ENCODE results near the gene BCAT1.
"Not testable (repeated sequence)": the region's sequence is repeated elsewhere in the genome, so short reads cannot be mapped to it uniquely, and the experiment has no call there.

DNA sequence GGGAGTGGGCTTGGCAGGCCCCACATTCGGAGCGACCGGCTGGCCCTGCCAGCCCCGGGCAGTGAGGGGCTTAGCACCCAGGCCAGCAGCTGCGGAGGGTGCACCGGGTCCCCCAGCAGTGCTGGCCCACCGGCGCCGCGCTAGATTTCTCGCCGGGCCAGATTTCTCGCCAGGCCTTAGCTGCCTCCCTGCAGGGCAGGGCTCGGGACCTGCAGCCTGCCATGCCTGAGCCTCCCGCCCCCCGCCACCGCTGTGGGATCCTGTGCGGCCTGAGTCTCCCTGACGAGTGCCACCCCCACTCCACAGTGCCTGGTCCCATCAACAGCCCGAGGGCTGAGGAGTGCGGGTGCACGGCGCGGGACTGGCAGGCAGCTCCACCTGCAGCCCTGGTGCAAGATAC is 82.8 kb downstream of the BCAT1 start:
- TF ChIP-seq ZFX (IDR thresholded peaks at IDR 0.05) = not testable (repeated sequence)
- TF ChIP-seq, protein P1, sequence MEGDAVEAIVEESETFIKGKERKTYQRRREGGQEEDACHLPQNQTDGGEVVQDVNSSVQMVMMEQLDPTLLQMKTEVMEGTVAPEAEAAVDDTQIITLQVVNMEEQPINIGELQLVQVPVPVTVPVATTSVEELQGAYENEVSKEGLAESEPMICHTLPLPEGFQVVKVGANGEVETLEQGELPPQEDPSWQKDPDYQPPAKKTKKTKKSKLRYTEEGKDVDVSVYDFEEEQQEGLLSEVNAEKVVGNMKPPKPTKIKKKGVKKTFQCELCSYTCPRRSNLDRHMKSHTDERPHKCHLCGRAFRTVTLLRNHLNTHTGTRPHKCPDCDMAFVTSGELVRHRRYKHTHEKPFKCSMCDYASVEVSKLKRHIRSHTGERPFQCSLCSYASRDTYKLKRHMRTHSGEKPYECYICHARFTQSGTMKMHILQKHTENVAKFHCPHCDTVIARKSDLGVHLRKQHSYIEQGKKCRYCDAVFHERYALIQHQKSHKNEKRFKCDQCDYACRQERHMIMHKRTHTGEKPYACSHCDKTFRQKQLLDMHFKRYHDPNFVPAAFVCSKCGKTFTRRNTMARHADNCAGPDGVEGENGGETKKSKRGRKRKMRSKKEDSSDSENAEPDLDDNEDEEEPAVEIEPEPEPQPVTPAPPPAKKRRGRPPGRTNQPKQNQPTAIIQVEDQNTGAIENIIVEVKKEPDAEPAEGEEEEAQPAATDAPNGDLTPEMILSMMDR (conservative IDR thresholded peaks at IDR 0.05) = not testable (repeated sequence)
